CD4-positive, alpha-beta T cell treated with Interleukin-4 for 4 hours (primary cell): Measurements from ENCODE around the gene TAL2.

ENCODE experiments used
- DNase-seq: peaks from one replicate; pipeline ENCODE4 v3.0.0-alpha.2; 2020

Gene TAL2

DNA sequence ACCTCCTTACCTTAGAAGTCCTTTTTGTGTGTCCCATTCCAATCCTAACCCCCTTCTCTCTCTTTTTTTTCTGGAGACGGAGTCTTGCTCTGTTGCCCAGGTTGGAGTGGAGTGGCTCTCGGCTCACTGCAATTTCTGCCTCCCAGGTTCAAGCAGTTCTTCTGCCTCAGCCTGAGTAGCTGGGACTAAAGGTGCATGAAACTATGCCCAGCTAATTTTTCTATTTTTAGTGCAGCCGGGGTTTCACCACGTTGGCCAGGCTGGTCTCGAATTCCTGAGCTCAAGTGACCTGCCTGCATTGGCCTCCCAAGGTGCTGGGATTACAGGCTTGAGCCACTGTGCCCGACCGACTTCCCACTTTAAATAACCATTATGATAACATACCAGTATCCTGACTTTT lies 49.6 kb downstream of the TAL2 start:
- no peak for DNase-seq

DNA sequence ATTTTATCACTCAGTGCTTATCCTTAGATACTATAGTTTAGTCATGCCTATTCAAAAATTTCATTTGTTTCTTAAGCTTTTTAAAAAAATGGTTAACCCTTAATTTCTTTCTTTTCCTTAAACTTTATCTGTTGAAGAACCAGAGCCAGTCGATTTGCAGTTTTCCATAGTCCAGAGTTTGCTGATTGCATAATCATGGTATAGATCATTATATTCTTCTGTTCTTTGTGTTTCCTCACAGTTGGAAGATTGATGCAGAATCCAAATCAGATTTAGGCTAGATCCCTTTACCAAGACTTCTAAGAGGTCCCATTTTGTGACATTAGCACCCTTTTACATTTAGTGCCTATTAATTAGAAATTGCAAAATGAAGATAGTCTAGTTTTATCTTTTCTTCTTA lies 50.0 kb downstream of the TAL2 start:
- no peak for DNase-seq
